HEK293T (cell line): Measurements from ENCODE around the gene SERPINE2.

ENCODE experiments used
- CTCF ChIA-PET: fragments of 350-600 bp; formaldehyde crosslinking; extraction: SDS; loops from one replicate; lab custom pipeline; 2021; ENCODE audit warnings: antibody characterized with exemption, inconsistent platforms; lab: Yijun Ruan, JAX
- POLR2A ChIA-PET: fragments of 350-600 bp; formaldehyde crosslinking; extraction: SDS; loops from one replicate; lab custom pipeline; 2020; ENCODE audit warnings: antibody characterized with exemption, inconsistent platforms; lab: Yijun Ruan, JAX
- DNase-seq: peaks from one replicate; pipeline ENCODE4 v3.0.0; 2012; ENCODE audit warnings: mixed read lengths; ENCODE audit errors: extremely low spot score
- ARNT ChIP-seq: fragments of 450-650 bp; IDR thresholded peaks from 2 replicates; pipeline ENCODE4 v1.6.1; 2017; ENCODE audit warnings: mild to moderate bottlenecking
- BHLHE40 ChIP-seq: fragments of 450-650 bp; IDR thresholded peaks from 2 replicates; pipeline ENCODE4 v1.6.1; 2016; ENCODE audit warnings: mild to moderate bottlenecking, moderate library complexity, borderline replicate concordance
- CTBP1 ChIP-seq: fragments of 450-650 bp; IDR thresholded peaks from 2 replicates; pipeline ENCODE4 v1.6.1; 2016; ENCODE audit warnings: borderline replicate concordance
- ELF4 ChIP-seq: fragments of 450-650 bp; IDR thresholded peaks from 2 replicates; pipeline ENCODE4 v1.6.1; 2017; ENCODE audit warnings: antibody characterized with exemption
- FOXA1 ChIP-seq: fragments of 450-650 bp; IDR thresholded peaks from 2 replicates; pipeline ENCODE4 v1.6.1; 2016; ENCODE audit warnings: mild to moderate bottlenecking
- FOXK2 ChIP-seq: fragments of 450-650 bp; IDR thresholded peaks from 2 replicates; pipeline ENCODE4 v1.6.1; 2016; ENCODE audit warnings: mild to moderate bottlenecking
- FOXM1 ChIP-seq: fragments of 450-650 bp; IDR thresholded peaks from 2 replicates; pipeline ENCODE4 v1.6.1; 2017; ENCODE audit warnings: mild to moderate bottlenecking, borderline replicate concordance
- HDGF ChIP-seq: fragments of 450-650 bp; IDR thresholded peaks from 2 replicates; pipeline ENCODE4 v1.6.1; 2017; ENCODE audit warnings: antibody characterized with exemption, borderline replicate concordance
- L3MBTL2 ChIP-seq: fragments of 450-650 bp; conservative IDR thresholded peaks from 2 replicates; pipeline ENCODE4 v1.6.1; 2016; ENCODE audit warnings: mild to moderate bottlenecking
- LEF1 ChIP-seq: fragments of 450-650 bp; IDR thresholded peaks from 2 replicates; pipeline ENCODE4 v1.6.1; 2017; ENCODE audit warnings: mild to moderate bottlenecking, borderline replicate concordance
- NFRKB ChIP-seq: fragments of 450-650 bp; IDR thresholded peaks from 2 replicates; pipeline ENCODE4 v1.6.1; 2016; ENCODE audit warnings: mild to moderate bottlenecking, moderate library complexity
- SP1 ChIP-seq: fragments of 450-650 bp; IDR thresholded peaks from 2 replicates; pipeline ENCODE4 v1.6.1; 2017
- SUZ12 ChIP-seq: fragments of 450-650 bp; IDR thresholded peaks from 2 replicates; pipeline ENCODE4 v1.6.1; 2016; ENCODE audit warnings: mild to moderate bottlenecking
- TARDBP ChIP-seq: fragments of 450-650 bp; IDR thresholded peaks from 2 replicates; pipeline ENCODE4 v1.6.1; 2016
- ZNF384 ChIP-seq: fragments of 450-650 bp; IDR thresholded peaks from 2 replicates; pipeline ENCODE4 v1.6.1; 2016
- TF ChIP-seq, protein P1 (sequence below): fragments of 450-650 bp; IDR thresholded peaks from 2 replicates; pipeline ENCODE4 v1.6.1; 2016

The SERPINE2 gene

DNA sequence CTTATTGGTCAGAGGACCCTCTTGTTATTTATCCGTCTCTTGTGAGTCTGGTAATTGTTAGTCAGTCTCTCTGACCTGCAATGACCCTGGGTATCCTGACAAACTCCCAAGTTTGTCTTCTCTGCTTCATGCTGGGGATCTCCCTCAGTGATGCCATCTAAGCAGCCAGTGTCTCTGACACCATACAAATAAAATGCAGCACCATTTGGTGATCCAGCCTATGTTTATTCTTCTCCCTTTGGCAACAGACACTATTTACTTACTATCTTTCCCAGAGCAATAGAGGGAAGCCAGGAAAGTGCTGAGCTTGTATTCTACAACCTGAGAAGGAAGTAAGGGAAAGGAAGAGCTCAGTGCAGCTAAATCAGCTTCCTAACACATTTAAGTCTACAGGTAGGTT is 15.9 kb downstream of the SERPINE2 start:
- DNase-seq: no peak
- ChIA-PET CTCF (no interaction called here), POLR2A (no interaction called here)
- TF ChIP-seq NFRKB (no peak), CTBP1 (no peak), L3MBTL2 (no peak), FOXA1 (no peak), FOXM1 (no peak), LEF1 (no peak), SUZ12 (no peak), SP1 (no peak), FOXK2 (no peak), ZNF384 (no peak)
- TF ChIP-seq, protein P1, sequence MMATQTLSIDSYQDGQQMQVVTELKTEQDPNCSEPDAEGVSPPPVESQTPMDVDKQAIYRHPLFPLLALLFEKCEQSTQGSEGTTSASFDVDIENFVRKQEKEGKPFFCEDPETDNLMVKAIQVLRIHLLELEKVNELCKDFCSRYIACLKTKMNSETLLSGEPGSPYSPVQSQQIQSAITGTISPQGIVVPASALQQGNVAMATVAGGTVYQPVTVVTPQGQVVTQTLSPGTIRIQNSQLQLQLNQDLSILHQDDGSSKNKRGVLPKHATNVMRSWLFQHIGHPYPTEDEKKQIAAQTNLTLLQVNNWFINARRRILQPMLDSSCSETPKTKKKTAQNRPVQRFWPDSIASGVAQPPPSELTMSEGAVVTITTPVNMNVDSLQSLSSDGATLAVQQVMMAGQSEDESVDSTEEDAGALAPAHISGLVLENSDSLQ: no peak

DNA sequence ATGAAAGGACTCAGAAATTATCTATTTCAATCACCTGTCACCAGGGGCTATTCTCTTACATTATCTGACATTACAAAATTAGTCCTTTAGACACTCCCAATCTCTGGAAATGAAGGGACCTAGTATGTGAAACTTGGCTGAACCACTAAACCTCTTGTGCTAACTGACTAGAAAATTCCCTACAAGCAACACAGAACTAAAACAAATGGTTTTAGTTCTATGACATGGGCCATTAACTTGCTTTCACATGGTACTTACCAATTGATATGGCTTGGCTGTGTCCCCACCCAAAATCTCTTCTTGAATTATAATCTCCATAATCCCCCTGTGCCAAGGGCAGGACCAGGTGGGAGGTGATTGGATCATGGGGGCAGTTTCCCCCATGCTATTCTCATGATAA is 16.6 kb downstream of the SERPINE2 start:
- POLR2A ChIA-PET: no interaction called here
- CTCF ChIA-PET: no interaction called here
- TF ChIP-seq TARDBP: no peak
- TF ChIP-seq FOXA1: no peak
- no peak for DNase-seq

DNA sequence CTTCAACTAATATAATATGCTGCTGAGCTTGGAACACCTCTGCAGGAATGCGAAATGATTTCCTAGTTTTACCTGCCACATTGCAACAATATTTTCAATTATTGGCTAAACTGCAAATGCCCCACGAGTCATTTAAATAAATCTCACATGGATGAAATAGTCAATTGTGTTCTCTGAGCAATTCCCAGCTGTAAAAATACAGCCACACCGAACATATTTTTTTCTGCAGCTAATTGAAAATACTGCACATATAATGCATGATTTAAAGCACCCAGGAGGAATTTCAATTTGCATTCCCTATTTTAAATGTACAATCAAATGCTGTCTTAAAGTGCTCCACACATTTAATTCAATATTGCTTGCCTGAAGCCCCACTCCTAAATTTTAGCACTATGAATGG is 18.6 kb downstream of the SERPINE2 start:
- POLR2A ChIA-PET: no interaction called here

DNA sequence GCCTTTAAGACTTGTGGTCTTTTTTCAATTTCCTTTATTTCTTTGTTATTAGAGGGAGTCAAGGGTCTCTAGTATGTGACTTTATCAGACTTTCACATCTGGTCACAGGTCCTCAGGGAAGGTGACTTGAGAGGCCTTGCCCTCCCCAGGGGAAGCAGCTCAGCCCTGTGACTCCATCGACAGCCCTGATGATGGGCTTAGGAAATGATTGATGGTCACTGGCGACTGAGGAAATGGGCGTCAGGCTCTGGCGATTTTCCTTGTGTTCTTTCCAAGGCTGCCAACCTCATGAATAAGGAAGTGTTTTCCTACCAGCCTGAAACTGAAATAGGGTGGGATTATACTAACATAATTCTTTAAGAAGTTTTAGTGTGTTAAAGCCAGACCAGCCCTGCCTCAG is 21.1 kb downstream of the SERPINE2 start:
- TF ChIP-seq, protein P1: 0 out of 2 replicates have a peak, but pooled peaks have one; percentile 12
- TF ChIP-seq TARDBP: no peak
- POLR2A ChIA-PET: no interaction called here
- CTCF ChIA-PET: interaction anchor here (1.2 kb wide), 1 partner anchor 267 kb away, joined by 3 read pairs; no protein-coding TSS in a partner anchor

More for the DNA sequence above, 18.6 kb downstream of the SERPINE2 start:
- no peak for DNase-seq
- no peak for TF ChIP-seq FOXA1
- TF ChIP-seq BHLHE40: no peak
- TF ChIP-seq HDGF: no peak
- CTCF ChIA-PET: no interaction called here

DNA sequence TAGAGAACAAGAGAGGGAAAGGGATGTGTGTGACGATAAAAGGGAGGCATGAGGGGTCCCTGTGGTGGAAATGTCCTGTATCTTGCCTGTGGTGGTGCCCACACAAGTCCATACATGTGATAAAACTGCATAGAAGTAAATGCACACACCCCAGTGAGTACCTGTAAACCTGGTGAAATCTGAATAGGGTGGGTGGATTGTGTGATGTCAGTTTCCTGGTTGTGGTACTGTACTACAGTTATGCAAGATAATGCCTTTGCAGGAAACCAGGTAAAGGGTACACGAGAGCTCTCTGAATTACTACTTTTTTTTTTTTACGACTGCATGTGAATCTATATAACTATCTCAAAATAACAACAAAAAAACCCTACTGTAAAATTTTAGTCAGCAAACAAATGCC is 22.1 kb downstream of the SERPINE2 start:
- ChIA-PET POLR2A (no interaction called here), CTCF (interaction anchor here (1.2 kb wide), 1 partner anchor 268 kb away, joined by 3 read pairs; no protein-coding TSS in a partner anchor)
- TF ChIP-seq FOXK2 (no peak), SP1 (no peak), ARNT (no peak), NFRKB (no peak), HDGF (no peak), SUZ12 (no peak), L3MBTL2 (no peak), ZNF384 (no peak)
- DNase-seq: no peak

More for the DNA sequence above, 21.1 kb downstream of the SERPINE2 start:
- DNase-seq: no peak

DNA sequence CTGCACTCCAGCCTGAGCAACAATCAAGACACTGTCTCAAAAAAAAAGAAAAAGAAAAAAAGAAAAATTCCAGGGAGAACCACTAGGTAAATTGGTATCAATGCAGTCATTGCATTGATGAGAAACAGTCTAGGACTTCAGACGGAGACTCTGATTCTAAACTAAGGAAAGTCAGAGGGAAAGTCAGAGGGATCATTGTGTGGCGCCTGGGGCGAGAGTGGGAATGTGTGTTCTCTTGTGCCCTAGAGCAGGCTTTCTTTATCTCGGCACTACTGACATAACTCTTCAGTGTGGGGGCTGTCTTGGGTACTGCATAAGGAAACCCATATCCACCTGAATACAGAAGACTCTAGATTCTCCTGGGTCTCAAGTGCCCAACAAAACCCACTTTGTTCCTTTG is 24.8 kb downstream of the SERPINE2 start:
- TF ChIP-seq ZNF384: no peak
- no peak for TF ChIP-seq FOXM1
- no peak for TF ChIP-seq FOXA1
- no peak for TF ChIP-seq NFRKB
- TF ChIP-seq, protein P1: no peak
- TF ChIP-seq FOXK2: no peak
- TF ChIP-seq LEF1: no peak
- TF ChIP-seq CTBP1: no peak
- no peak for TF ChIP-seq ELF4
- no peak for TF ChIP-seq TARDBP
- TF ChIP-seq SUZ12: no peak
- no peak for TF ChIP-seq BHLHE40
- TF ChIP-seq SP1: no peak
- no peak for TF ChIP-seq ARNT
- POLR2A ChIA-PET: no interaction called here
- CTCF ChIA-PET: no interaction called here
- DNase-seq: no peak

DNA sequence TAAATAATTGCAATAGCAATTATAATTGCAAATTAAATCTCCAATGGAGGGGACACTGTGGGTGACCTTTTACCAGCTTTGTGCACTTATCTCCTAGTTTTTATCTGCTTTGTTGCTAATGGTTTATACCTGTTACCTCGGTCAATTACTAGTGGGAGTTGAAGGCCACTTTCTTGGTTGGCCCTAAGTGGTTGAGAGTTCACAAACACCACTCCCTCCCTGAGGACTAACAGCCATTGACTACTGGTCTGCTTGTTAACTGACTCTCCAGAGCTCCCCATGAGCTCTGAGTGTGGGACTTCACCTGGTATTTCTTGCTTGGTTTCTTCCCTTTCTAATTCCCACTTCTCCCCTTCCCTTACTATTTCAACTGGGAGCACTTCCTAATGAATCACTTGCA is 27.2 kb downstream of the SERPINE2 start:
- TF ChIP-seq LEF1 (no peak), BHLHE40 (no peak), FOXK2 (no peak), CTBP1 (no peak), NFRKB (no peak), SP1 (no peak), FOXM1 (no peak), FOXA1 (no peak), ARNT (no peak), L3MBTL2 (no peak), HDGF (no peak), ELF4 (no peak), TARDBP (no peak), ZNF384 (no peak), SUZ12 (no peak)
- TF ChIP-seq, protein P1: no peak
- POLR2A ChIA-PET: no interaction called here
- CTCF ChIA-PET: interaction anchor here (0.6 kb wide), 1 partner anchor 41 kb away, joined by 3 read pairs; no protein-coding TSS in a partner anchor
- DNase-seq: no peak
